Heart right ventricle (tissue), 16 donors: ENCODE measurements around the gene DLEC1. TPM values are rescaled to one million over a fixed set of nuclear protein-coding genes. Genes with fewer than 3 reads are reported as not detected.

ENCODE experiments used
- ATAC-seq, 8 donors: fragments of 200-7000 bp; cut with Tn5 transposase; one replicate each; pipeline ENCODE4 v1.9.1; 2020; ENCODE audit warnings: mild to moderate bottlenecking in 8 of 8, moderate library complexity in 8 of 8, moderate number of reproducible peaks in 1 of 8
- DNase-seq, 2 donors: peaks; one replicate each; pipeline ENCODE4 v3.0.0-alpha.2; 2020
- H3K27ac ChIP-seq, 10 donors: fragments of 200-600 bp; sonication (generic) in 2 of 10; one replicate each; pipeline versions ENCODE4 v1.5.0 to v1.8.0; 2020 to 2022; ENCODE audit warnings: mild to moderate bottlenecking in 3 of 10
- H3K27me3 ChIP-seq, 7 donors: fragments of 200-600 bp; one replicate each; pipeline ENCODE4 v1.8.0; 2021 to 2022; ENCODE audit warnings: mild to moderate bottlenecking in 2 of 7
- H3K36me3 ChIP-seq, 9 donors: fragments of 200-600 bp; sonication (generic) in 1 of 9; one replicate each; pipeline versions ENCODE4 v1.5.0 to v1.8.0; 2020 to 2022; ENCODE audit warnings: mild to moderate bottlenecking in 2 of 9
- H3K4me1 ChIP-seq, 9 donors: fragments of 200-600 bp; sonication (generic) in 1 of 9; one replicate each; pipeline versions ENCODE4 v1.5.0 to v1.8.0; 2020 to 2022; ENCODE audit warnings: mild to moderate bottlenecking in 4 of 9
- H3K4me3 ChIP-seq, 10 donors: fragments of 200-600 bp; sonication (generic) in 2 of 10; one replicate each; pipeline versions ENCODE4 v1.5.0 to v1.8.0; 2020 to 2022; ENCODE audit warnings: mild to moderate bottlenecking in 7 of 10, moderate library complexity in 2 of 10
- H3K9me3 ChIP-seq, 11 donors: fragments of 200-600 bp in 10 of 11; sonication (generic) in 2 of 11; one replicate each; pipeline versions ENCODE4 v1.5.0 to v1.8.0; 2013 to 2022; ENCODE audit warnings: mild to moderate bottlenecking in 2 of 11, control low read depth in 1 of 11, moderate library complexity in 1 of 11
- WGBS, 2 donors: extraction: QIAGEN DNeasy Blood & Tissue Kit; methylation state at CpG; one replicate each; pipeline ENCODE4 v1.1.7; 2013; ENCODE audit warnings: inconsistent platforms in 1 of 2; 5-methylcytosine and 5-hydroxymethylcytosine counted together
- intact Hi-C, 10 donors: fragments of 100-400 bp; cut with DNase I; formaldehyde crosslinking; loops; one replicate each; pipeline versions ENCODE4 v1.11.1 to v1.14.2; 2022
- polyA plus RNA-seq, 2 donors: library from polyadenylated mRNA; stranded (reverse); fragments of 200-250 nt; gene quantifications; one replicate each; pipeline ENCODE4 v1.2.3, GENCODE V29; 2013
- total RNA-seq, 10 donors: library from RNA; stranded (reverse); fragmentation: NEBNext Ultra II Directional in 3 of 10; extraction: Animal tissue kit (Norgen Biotek cat#: 25700) in 3 of 10; gene quantifications; one replicate each; pipeline versions ENCODE4 v1.2.1 to v1.2.4, GENCODE V29; 2021 to 2023
- TF ChIP-seq, protein P1 (sequence below), 9 donors: fragments of 200-600 bp; sonication (generic) in 2 of 9; IDR thresholded peaks; one replicate each; pipeline versions ENCODE4 v1.5.0 to v1.8.0; 2021 to 2022; ENCODE audit warnings: antibody characterized with exemption in 9 of 9, mild to moderate bottlenecking in 5 of 9, moderate library complexity in 1 of 9
- donor health status: Arrhythmogenic right ventricular cardiomyopathy.
- donor health status: ischemic (EF 13 %, LVEDD 7.1; RV severe dilation, severe dysfunction).
- donor health status: healthy with polysubstance abuse.
- donor health status: DM: no; HTN: yes; CAD: no.
- donor health status: DM: no; HTN: no; CAD: no.
- donor health status: ischemic (EF 25% LVEDD 6.9; RV normal size, moderate dysfunction).
- donor health status: ischemic (EF 25% LVEDD 5.7; RV mildly dilated, moderate dysfunction).
- donor health status: healthy.
- donor health status: DM: yes; HTN: yes; CAD: no.
- donor health status: Ischemic cardiomyopathy.
- donor health status: ischemic (EF 35%, LVEDD 5.7; RV mildly dilated, moderate dysfunction).
- donor health status: nonischemic (EF 11% LVEDD 7.7; RV severe dilation, severe dysfunction).
- donor health status: DM: yes; HTN: yes; CAD: no.
- donor health status: PGD.
- donor health status: ischemic (EF 29% LVEDD 5.4; RV normal size, mild dysfunction).
- donor health status: nonischemic (EF 23%, LVEDD 6.1; RV moderate dilation, normal function).

Gene DLEC1
- total and polyA plus RNA-seq, 12 donors, result 0.09 to 0.66 (median 0.30) TPM; not detected in 4

- no peak for ATAC-seq
- Histone ChIP-seq H3K4me3 (no peak overlapping the region), H3K27me3 (no peaks in the 10 kb centered on the region), H3K27ac (no peak overlapping the region), H3K4me1 (peaks cover 0 to 32% (median 13%) of the 10 kb centered on the region in 9 donors), H3K9me3 (no peaks in the 10 kb centered on the region), H3K36me3 (peaks cover 0 to 8% (median 0%) of the 10 kb centered on the region in 9 donors)
- DNase-seq, result no peak
- TF ChIP-seq, protein P1, sequence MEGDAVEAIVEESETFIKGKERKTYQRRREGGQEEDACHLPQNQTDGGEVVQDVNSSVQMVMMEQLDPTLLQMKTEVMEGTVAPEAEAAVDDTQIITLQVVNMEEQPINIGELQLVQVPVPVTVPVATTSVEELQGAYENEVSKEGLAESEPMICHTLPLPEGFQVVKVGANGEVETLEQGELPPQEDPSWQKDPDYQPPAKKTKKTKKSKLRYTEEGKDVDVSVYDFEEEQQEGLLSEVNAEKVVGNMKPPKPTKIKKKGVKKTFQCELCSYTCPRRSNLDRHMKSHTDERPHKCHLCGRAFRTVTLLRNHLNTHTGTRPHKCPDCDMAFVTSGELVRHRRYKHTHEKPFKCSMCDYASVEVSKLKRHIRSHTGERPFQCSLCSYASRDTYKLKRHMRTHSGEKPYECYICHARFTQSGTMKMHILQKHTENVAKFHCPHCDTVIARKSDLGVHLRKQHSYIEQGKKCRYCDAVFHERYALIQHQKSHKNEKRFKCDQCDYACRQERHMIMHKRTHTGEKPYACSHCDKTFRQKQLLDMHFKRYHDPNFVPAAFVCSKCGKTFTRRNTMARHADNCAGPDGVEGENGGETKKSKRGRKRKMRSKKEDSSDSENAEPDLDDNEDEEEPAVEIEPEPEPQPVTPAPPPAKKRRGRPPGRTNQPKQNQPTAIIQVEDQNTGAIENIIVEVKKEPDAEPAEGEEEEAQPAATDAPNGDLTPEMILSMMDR (IDR thresholded peaks at IDR 0.05), result no peak
- WGBS, 2 donors, result 61 to 69% methylated on average over 6 of the region's 6 CpGs
- intact Hi-C loops, result no loop called here
Measured at GRCh38 chr3:37991109-37991508, 47.9 kb upstream of the DLEC1 start.

GRCh38 chr3:37991823-37992222, 47.2 kb upstream of the DLEC1 start:
- WGBS, 2 donors, result 77 to 98% methylated on average over 7 of the region's 7 CpGs
- DNase-seq (no peak), ATAC-seq (peak in 2 of 8 donors; percentile 9 to 18)
- H3K36me3 ChIP-seq, result peaks cover 0 to 13% (median 0%) of the 10 kb centered on the region in 9 donors
- TF ChIP-seq, protein P1 (IDR thresholded peaks at IDR 0.05), result no peak
- H3K4me1 ChIP-seq, result peaks cover 0 to 29% (median 12%) of the 10 kb centered on the region in 9 donors
- no peak overlapping the region for H3K4me3 ChIP-seq
- no peak overlapping the region for H3K27ac ChIP-seq
- H3K9me3 ChIP-seq, result no peaks in the 10 kb centered on the region
- H3K27me3 ChIP-seq, result no peaks in the 10 kb centered on the region
- intact Hi-C loops, result no loop called here

DNA sequence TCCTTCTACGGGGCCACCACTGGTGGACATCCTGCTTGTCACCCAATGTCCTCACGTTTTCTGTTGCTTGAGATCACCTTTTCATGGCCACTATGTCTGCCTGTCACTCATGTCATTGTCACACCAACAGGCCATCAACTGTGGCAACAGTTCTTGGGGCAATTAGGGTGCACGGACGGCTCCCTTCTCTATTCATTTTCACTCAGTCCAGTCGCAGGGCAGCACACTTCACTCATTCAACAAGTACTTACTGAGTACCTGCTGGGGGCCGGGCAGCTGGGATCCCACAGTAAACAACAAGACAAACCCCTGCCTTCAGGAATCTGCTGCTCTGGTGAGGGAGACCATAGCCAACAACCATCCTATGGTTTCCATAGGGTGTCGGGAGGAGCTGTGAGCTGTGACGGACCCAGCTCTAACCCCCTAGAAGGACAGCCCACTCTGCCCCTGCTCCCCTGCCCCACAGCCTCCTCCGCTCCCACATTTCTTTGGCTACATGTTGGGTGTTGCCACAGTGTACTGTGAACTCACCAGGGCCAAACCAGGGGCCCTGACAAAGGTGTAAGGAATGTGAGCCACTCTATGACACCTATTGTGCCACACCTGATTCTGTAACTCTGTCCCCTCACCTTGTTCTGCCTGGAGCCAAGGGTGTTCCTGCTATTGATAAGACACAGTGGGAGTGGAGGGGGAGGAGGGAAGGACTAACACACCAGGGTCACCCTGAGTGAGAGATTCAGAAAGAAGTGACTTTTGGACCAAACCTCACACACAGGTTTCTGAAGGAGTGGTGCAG, 46.5 kb upstream of the DLEC1 start:
- intact Hi-C loops, result no loop called here
- TF ChIP-seq, protein P1 (IDR thresholded peaks at IDR 0.05), result no peak
- H3K27ac ChIP-seq, result no peak overlapping the region
- WGBS, 2 donors, result 84 to 89% methylated on average over 9 of the region's 9 CpGs
- peaks cover 0 to 15% (median 0%) of the 10 kb centered on the region in 9 donors for H3K36me3 ChIP-seq
- DNase-seq (no peak), ATAC-seq (no peak)
- H3K9me3 ChIP-seq, result no peaks in the 10 kb centered on the region
- H3K4me1 ChIP-seq, result peaks cover 0 to 35% (median 12%) of the 10 kb centered on the region in 9 donors
- H3K4me3 ChIP-seq, result no peak overlapping the region
- no peaks in the 10 kb centered on the region for H3K27me3 ChIP-seq

DNA sequence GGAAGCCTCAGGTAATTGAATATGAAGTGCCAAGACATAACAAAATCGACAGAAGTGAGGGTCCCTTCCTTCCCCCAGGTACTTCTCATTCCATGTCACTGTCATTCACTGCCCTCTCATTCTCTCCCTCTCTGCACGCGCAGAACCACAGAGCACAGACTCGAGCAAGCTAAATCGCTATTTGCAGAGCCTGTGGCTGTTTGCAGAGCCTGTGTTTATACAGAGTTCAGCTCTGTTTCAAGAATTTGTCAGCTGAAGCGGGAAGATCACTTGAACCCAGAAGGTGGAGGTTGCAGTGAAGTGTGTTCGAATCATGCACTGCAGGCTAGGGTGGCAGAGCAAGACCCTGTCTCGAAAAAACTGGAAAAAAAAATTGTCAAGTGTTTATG, 45.9 kb upstream of the DLEC1 start:
- H3K36me3 ChIP-seq, result peaks cover 0 to 15% (median 0%) of the 10 kb centered on the region in 9 donors
- H3K4me1 ChIP-seq, result peaks cover 0 to 40% (median 16%) of the 10 kb centered on the region in 9 donors
- DNase-seq (no peak), ATAC-seq (no peak)
- no peaks in the 10 kb centered on the region for H3K27me3 ChIP-seq
- peak overlapping the region in 1 of 10 donors; percentile 69 for H3K4me3 ChIP-seq
- TF ChIP-seq, protein P1 (IDR thresholded peaks at IDR 0.05), result no peak
- intact Hi-C loops, result no loop called here
- 91 to 92% methylated on average over 8 of the region's 8 CpGs for WGBS, 2 donors
- peak overlapping the region in 3 of 10 donors; percentile 82 to 95 (median 86) for H3K27ac ChIP-seq
- H3K9me3 ChIP-seq, result no peaks in the 10 kb centered on the region
